Activated naive CD4-positive, alpha-beta T cell treated with anti-CD3 and anti-CD28 coated beads, Interleukin-2, amount 50 U/mL, for 24 hours (primary cell): ENCODE results near the gene REXO5.
"Not testable (repeated sequence)": the region's sequence is repeated elsewhere in the genome, so short reads cannot be mapped to it uniquely, and the experiment has no call there.

ENCODE experiments used
- H3K27ac Mint-ChIP-seq: one replicate; pipeline ENCODE4 v1.8.0; 2021; ENCODE audit warnings: mild to moderate bottlenecking, mixed read lengths
- H3K27me3 Mint-ChIP-seq: one replicate; pipeline ENCODE4 v1.8.0; 2021; ENCODE audit warnings: mixed read lengths
- H3K36me3 Mint-ChIP-seq: one replicate; pipeline ENCODE4 v1.8.0; 2021; ENCODE audit warnings: mixed read lengths
- H3K4me1 Mint-ChIP-seq: one replicate; pipeline ENCODE4 v1.8.0; 2021; ENCODE audit warnings: mixed read lengths
- H3K4me3 Mint-ChIP-seq: one replicate; pipeline ENCODE4 v1.8.0; 2021; ENCODE audit warnings: mild to moderate bottlenecking, mixed read lengths
- H3K9me3 Mint-ChIP-seq: one replicate; pipeline ENCODE4 v1.8.0; 2021; ENCODE audit warnings: mixed read lengths

REXO5 gene

DNA sequence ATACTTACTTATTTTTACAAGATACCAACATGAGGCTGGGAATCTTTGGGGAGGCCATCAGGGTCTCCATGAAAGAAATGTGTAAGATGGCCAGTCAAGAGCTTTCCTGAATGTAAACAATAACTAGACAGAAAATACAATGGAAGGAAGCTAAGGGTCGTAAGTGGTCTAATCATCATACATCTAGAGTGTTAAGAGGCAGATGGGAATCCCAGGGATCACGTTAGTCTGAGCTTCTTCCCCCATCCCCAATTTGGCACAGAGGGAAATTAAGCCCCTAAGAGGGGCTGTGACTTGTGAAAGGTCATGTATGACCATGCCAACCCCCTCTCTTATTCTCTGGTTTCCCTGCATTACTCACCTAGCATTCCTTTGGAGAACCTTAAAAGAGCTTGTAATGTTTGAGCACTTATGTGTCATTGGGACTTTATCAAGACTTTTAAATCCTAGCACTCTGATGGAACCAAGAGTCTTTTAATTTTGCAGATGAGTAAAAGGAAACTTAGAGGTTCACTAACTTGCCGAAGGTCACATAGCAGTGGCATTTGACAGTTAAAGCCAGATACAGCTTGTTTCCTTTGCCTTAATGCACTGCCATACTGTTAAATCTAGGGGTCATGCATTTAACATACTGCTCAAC lies 47.8 kb downstream of the REXO5 start:
- no peaks in the 10 kb centered on the region for H3K27me3 Mint-ChIP-seq

DNA sequence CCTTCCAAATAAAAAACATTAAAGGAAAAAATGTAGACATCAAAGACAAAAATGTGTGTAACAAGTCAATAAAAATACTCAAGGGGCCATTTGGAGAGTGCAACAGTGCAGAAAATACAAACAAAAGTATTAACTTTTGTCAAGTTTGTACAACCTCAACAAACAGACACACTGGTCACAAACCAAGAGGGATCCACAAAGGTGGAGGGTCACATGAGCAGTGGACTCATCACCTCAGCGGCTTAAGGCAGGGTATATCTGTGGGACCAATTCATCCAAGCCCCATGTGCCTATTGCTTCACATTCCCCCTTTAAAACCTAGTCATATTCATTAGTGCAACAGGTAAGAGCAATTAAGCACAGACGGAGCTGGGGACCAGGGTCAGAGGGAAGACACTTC lies 48.6 kb downstream of the REXO5 start:
- H3K36me3 Mint-ChIP-seq: peaks cover 10% of the 10 kb centered on the region

More for the DNA sequence above, 47.8 kb downstream of the REXO5 start:
- Mint-ChIP-seq H3K4me3 (no peak overlapping the region), H3K4me1 (peaks cover 5% of the 10 kb centered on the region), H3K36me3 (peaks cover 7% of the 10 kb centered on the region), H3K27ac (no peak overlapping the region), H3K9me3 (no peaks in the 10 kb centered on the region)

DNA sequence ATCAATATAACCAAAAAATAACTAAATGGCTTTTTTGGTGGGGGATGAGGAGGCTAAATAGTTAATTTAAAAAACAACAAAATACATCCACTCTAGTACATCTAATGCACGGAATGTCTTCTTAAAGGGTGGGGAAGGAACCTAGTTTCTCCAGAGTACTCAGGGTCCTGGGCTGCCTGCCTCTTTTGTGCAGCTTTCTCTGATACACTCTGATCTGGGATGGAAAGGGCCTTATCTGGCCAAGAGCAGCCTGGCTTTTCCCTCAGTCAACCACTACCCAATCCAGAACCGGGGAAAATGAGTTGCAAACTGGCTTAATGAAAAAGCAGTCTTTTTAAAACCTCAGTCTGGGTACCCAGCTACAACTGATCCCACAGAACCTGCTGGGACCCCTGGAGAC lies 51.0 kb downstream of the REXO5 start:
- H3K36me3 Mint-ChIP-seq: peaks cover 21% of the 10 kb centered on the region
- H3K27ac Mint-ChIP-seq: no peak overlapping the region
- no peaks in the 10 kb centered on the region for H3K4me1 Mint-ChIP-seq
- no peak overlapping the region for H3K4me3 Mint-ChIP-seq
- H3K9me3 Mint-ChIP-seq: no peaks in the 10 kb centered on the region
- H3K27me3 Mint-ChIP-seq: no peaks in the 10 kb centered on the region

More for the DNA sequence above, 48.6 kb downstream of the REXO5 start:
- Mint-ChIP-seq H3K27ac (no peak overlapping the region), H3K4me3 (no peak overlapping the region), H3K27me3 (no peaks in the 10 kb centered on the region), H3K9me3 (no peaks in the 10 kb centered on the region), H3K4me1 (peaks cover 3% of the 10 kb centered on the region)

DNA sequence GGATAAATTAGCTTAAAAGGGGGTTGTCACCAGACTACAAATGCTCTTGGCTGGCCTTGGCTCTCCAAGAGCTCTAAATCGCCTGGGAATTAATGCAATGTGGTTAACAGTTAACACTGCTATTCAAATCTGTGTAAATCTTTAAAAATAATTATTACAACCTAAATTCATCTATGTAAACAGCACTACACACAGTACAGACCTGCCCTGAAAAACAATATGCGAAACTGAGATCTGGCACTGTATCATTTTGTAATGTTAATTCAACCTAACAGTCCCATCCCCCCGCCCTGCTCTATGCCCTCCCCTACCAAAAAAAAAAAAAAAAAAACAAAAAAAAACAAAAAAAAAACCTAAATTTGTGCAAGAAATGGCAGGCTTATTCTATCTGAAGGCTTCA lies 52.9 kb downstream of the REXO5 start:
- no peak overlapping the region for H3K4me3 Mint-ChIP-seq
- H3K27ac Mint-ChIP-seq: no peak overlapping the region
- H3K36me3 Mint-ChIP-seq: peaks cover 22% of the 10 kb centered on the region
- no peaks in the 10 kb centered on the region for H3K27me3 Mint-ChIP-seq
- H3K4me1 Mint-ChIP-seq: peaks cover 5% of the 10 kb centered on the region
- no peaks in the 10 kb centered on the region for H3K9me3 Mint-ChIP-seq

DNA sequence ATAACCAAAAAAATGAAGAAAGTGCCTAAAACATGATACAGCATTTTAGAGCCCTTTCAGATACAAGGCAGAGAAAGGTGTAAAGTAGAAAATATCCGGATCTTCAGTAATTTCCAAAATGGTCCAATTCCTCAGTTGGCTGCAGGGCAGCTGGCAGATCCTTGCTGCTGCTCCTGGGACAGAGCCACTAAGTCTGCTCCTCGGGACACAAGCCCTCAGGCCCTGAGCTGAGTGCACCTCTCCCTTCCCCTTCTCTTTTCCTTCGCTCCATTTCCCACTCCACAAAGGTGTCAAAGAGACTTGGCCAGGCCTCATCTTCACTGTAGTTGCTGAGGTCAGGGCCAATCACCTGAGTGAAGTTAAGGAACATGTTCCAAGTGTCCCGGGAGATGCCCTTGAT lies 53.4 kb downstream of the REXO5 start:
- Mint-ChIP-seq H3K9me3 (no peaks in the 10 kb centered on the region), H3K4me3 (no peak overlapping the region), H3K27me3 (no peaks in the 10 kb centered on the region), H3K36me3 (peaks cover 24% of the 10 kb centered on the region), H3K4me1 (peaks cover 10% of the 10 kb centered on the region), H3K27ac (no peak overlapping the region)

DNA sequence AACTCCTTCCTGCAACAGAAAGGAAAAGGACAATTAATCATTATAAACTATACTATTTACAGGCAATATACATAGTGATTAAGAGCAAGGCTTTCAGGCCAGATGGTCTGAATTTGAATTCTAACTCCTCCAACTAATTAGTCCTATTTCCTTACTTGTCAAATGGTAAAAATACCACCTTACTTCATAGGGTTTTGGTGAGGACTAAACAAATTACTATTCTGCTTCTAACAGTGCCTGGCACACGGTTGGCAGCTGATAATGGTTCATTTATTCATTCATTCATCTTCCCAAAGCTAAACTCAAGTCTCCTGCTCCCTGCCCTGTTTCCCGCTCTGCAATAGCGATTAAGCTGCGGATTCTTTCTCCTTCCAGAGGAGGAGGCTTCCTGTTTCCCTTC lies 54.0 kb downstream of the REXO5 start:
- Mint-ChIP-seq H3K9me3 (no peaks in the 10 kb centered on the region), H3K27ac (no peak overlapping the region), H3K27me3 (no peaks in the 10 kb centered on the region), H3K4me1 (peaks cover 11% of the 10 kb centered on the region), H3K36me3 (peaks cover 23% of the 10 kb centered on the region), H3K4me3 (no peak overlapping the region)

DNA sequence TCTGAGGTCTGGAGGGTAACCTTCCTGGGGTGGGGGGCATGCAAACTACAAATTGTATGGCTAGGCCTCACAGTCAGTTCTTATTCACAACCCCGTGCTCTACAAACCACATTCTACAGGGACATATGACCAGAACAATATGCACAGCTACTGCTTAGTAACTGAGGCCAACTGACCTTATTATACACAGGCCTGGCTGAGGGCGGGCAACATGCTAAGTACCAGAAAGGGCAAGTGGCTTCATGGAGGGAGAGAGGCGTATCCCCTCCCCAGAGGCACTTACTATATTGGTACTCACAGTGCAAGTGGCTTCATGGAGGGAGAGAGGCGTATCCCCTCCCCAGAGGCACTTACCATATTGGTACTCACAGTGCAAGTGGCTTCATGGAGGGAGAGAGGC lies 54.7 kb downstream of the REXO5 start:
- not testable (repeated sequence) for H3K9me3 Mint-ChIP-seq, H3K4me3 Mint-ChIP-seq, H3K27ac Mint-ChIP-seq, H3K27me3 Mint-ChIP-seq
- Mint-ChIP-seq H3K4me1 (peaks cover 11% of the 10 kb centered on the region), H3K36me3 (peaks cover 23% of the 10 kb centered on the region)

DNA sequence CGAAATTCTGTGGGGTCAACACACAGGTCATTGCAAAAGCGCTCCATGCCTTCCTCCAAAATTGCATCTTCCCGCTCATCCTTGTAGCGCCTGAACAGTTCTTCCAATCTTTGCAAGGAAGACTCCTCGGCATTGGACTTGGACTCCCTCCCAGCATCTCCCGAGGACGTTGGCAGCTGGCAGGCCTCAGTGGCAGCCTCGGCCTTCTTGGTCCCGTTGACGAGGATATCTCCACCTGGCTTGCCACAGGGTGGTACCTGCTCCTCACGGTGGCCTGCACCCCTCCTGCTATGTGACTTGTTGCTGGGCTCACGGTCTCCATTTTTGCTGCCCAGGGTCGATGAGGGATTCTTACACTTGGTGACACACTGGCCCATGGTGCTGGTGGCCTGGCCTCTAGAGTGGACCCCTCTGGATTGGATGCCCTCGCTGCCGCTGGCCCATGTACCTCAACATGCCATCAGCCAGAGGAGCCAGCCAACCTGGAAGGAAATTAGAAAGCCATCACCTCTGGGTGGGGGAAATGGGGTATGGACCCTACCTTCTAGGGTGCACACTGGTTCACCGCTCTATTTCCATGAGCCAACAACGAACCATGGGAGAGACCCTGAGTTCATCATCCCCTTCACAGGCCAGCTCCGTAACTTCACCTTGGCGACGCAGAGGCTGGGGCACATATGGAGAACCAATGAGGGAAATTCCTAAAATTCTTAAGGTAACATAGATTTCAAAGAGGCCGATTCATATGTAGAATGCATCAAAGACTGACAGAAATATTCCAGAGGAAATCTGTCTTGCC lies 56.0 kb downstream of the REXO5 start:
- H3K4me3 Mint-ChIP-seq: no peak overlapping the region
- peaks cover 25% of the 10 kb centered on the region for H3K36me3 Mint-ChIP-seq
- H3K27ac Mint-ChIP-seq: no peak overlapping the region
- no peaks in the 10 kb centered on the region for H3K9me3 Mint-ChIP-seq
- H3K4me1 Mint-ChIP-seq: peaks cover 20% of the 10 kb centered on the region
- H3K27me3 Mint-ChIP-seq: no peaks in the 10 kb centered on the region

DNA sequence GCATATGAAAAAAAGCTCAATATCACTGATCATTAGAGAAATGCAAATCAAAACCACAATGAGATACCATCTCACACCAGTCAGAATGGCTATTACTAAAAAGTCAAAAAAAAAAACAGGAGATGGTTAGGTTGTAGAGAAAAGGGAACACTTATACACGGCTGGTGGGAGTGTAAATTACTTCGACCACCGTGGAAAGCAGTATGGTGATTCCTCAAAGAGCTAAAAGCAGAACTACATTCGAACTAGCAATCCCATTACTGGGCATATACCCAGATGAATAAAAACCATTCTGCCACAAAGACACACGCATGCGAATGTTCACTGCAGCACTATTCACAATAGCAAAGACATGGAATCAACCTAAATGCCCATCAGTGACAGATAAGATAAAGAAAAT lies 58.0 kb downstream of the REXO5 start:
- not testable (repeated sequence) for H3K27ac Mint-ChIP-seq

DNA sequence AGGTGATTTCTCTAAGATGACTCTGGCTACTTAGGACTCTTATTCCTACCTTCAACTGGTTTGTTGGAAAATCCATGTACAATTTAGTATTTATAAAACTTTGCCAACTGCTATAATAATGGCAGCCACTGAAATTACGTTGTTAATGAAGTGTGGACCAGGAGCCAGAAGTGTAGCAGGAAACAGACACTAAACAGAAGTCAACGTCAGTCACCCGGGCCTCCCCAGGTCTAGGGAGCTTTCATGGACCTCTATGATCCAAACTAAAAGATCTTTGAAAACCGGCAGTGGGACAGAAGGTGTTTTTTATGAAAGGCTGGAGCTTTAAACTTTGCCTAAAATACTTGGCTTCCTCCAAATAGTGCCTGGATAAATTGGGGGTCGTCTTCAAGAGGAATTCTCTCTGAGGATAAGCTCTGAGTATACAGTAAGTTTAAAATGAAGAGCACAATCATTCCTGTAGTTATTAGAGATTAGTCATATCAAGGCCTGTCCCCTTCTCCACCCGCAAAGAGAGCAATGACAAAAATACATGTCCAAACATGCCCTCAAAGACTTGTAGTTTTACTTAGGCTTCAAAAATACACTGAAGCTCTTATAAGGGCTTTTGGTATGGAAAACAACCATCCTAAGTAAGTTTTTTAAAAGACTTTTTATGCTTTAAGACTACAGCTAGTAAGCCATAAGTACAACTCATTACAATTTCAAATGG lies 59.2 kb downstream of the REXO5 start:
- Mint-ChIP-seq H3K27me3 (no peaks in the 10 kb centered on the region), H3K9me3 (no peaks in the 10 kb centered on the region), H3K4me1 (peaks cover 24% of the 10 kb centered on the region), H3K36me3 (peaks cover 17% of the 10 kb centered on the region), H3K27ac (no peak overlapping the region), H3K4me3 (no peak overlapping the region)

More for the DNA sequence above, 58.0 kb downstream of the REXO5 start:
- peaks cover 24% of the 10 kb centered on the region for H3K4me1 Mint-ChIP-seq
- H3K27me3 Mint-ChIP-seq, H3K4me3 Mint-ChIP-seq, H3K9me3 Mint-ChIP-seq: not testable (repeated sequence)
- H3K36me3 Mint-ChIP-seq: peaks cover 26% of the 10 kb centered on the region

DNA sequence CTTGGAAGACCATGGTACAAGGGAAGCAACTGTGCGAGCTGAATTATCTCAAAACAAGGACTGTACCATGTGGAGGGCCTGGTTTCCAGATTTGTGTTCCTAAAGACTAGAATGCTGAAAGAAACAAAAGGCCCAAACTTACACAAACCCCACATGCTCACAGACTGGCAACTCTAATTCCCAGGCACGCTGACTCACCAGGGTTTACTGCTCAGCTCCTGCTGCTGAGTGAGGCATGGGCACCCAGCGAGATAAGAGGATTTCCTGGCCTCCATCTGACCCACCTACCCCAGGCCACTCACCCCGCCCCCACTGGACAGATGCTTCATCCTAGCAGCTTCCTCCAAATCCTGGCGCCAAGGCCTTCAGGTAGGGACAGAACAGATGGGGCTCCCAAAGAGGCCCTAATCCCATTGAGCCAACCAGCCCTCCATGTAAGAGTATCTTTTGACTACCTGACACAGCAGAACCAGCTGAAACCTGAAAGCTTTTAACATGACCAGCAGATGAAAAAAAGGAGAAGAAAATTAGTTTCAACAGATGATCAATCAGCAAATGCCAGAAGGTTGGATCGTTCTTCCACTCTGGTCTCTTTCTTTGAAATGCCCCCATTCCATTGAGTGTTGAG lies 59.9 kb downstream of the REXO5 start:
- H3K27me3 Mint-ChIP-seq: no peaks in the 10 kb centered on the region
- H3K9me3 Mint-ChIP-seq: no peaks in the 10 kb centered on the region
- H3K4me3 Mint-ChIP-seq: no peak overlapping the region
- peaks cover 27% of the 10 kb centered on the region for H3K4me1 Mint-ChIP-seq
- H3K36me3 Mint-ChIP-seq: peaks cover 16% of the 10 kb centered on the region
- H3K27ac Mint-ChIP-seq: no peak overlapping the region

DNA sequence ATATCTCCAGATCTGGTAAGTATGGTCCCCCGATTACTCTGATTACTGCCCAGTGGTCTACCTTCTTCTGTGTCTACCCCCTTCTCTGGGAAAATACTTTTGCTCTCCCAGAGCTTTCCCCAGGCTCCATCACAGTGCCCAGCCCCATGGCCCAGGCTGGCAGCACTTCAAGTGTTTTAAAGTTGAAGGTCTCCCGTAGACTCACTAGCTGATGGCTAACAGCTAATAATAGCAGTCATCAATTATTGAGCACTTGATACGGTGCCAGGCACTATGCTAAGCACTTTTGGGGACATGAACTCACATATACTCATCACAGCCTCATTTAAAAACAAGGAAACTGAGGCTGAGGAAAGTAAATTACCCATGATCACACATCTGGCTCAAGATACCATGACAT lies 60.5 kb downstream of the REXO5 start:
- Mint-ChIP-seq H3K9me3 (no peaks in the 10 kb centered on the region), H3K4me1 (peaks cover 31% of the 10 kb centered on the region), H3K36me3 (peaks cover 14% of the 10 kb centered on the region), H3K27me3 (no peaks in the 10 kb centered on the region), H3K4me3 (no peak overlapping the region), H3K27ac (no peak overlapping the region)

DNA sequence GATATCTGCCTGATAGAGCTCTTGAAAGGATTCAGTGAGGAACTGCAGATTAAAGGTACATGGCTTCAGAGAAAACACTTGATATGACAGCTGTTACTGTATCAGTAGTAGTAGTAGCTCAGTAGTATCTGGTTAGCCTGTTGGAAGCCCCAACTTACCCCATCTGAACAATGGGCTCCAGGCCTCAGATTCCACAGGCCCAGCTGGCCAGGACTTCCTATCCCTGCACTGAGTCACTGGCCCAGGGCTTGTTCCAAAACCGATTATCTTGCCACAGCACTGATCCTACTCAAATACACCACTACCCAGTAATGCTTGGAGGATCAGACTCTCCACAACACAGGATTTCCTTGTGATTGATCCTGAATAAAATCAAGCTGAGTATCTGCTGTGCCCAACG lies 61.3 kb downstream of the REXO5 start:
- peaks cover 39% of the 10 kb centered on the region for H3K4me1 Mint-ChIP-seq
- H3K4me3 Mint-ChIP-seq: no peak overlapping the region
- H3K36me3 Mint-ChIP-seq: peaks cover 10% of the 10 kb centered on the region
- no peaks in the 10 kb centered on the region for H3K9me3 Mint-ChIP-seq
- no peak overlapping the region for H3K27ac Mint-ChIP-seq
- H3K27me3 Mint-ChIP-seq: no peaks in the 10 kb centered on the region

DNA sequence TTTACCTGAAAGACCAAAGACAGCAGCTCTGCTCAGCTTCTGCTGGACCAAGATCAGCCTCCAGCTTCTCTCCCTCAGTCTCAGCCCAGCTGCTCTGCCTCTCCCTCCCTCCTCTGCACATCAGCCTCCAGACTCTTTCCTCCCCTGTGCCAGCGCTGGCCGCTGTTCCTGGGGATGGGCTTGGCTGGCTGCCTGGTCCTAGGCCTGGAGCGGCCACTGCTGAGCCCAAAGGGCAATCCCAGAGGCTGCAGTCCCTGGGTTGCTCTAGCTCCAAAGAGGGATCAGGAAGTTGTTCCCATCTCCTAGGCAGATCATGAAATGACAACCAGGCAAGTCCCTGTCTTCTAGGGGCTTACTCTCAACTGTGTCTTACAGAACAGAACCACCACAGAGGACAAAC lies 62.6 kb downstream of the REXO5 start:
- no peak overlapping the region for H3K4me3 Mint-ChIP-seq
- no peak overlapping the region for H3K27ac Mint-ChIP-seq
- H3K9me3 Mint-ChIP-seq: no peaks in the 10 kb centered on the region
- peaks cover 48% of the 10 kb centered on the region for H3K4me1 Mint-ChIP-seq
- H3K36me3 Mint-ChIP-seq: peaks cover 10% of the 10 kb centered on the region
- no peaks in the 10 kb centered on the region for H3K27me3 Mint-ChIP-seq

DNA sequence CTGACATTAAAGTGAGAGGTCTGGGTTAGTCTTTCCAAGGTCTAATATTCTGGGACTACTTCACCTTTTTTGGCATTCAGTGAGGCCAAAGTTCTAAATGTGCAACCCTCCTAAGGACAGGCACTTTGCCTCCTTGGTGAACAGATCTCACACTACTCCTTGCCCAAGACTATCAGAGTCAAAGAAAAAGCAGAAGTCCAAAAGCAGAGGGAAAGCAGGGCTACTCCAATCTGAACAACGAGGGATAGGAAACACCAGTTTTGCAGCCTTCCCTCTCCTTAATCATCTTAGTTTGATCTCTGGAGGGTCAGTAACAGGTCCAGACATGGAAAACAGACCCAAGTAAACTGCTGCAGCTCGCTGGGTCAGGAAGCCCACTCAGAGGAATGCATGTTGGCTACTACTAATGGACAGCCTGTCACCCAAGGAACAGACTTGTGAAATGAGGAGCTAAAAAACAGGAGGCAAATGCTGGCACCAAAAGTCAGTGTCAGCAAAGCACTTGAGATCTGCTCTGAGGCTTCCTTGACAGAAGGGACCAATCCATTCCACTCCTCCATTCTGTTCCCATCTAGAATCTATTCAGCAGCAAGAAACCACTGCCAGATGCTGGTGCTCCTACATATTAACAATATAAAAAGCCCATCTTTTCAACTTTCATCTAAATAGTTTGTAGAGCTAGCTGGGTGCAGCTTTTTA lies 63.9 kb downstream of the REXO5 start:
- Mint-ChIP-seq H3K27ac (no peak overlapping the region), H3K4me3 (no peak overlapping the region), H3K27me3 (no peaks in the 10 kb centered on the region), H3K9me3 (no peaks in the 10 kb centered on the region), H3K4me1 (peaks cover 53% of the 10 kb centered on the region), H3K36me3 (peaks cover 7% of the 10 kb centered on the region)
